Forelimb muscle (tissue), 1 donor: ENCODE data around the gene LMBR1L. TPM values are rescaled to one million over a fixed set of nuclear protein-coding genes. Genes with fewer than 3 reads are reported as not detected.

ENCODE experiments used
- DNase-seq: peaks from one replicate; pipeline ENCODE4 v3.0.0-alpha.2; 2013; ENCODE audit warnings: low read depth
- polyA plus RNA-seq: library from polyadenylated mRNA; unstranded; fragments of 120-200 nt; gene quantifications from one replicate; pipeline ENCODE4 v1.2.1, GENCODE V29; 2013; ENCODE audit not compliant: insufficient read length

The LMBR1L gene
- polyA plus RNA-seq, 1 donor: 43.8 TPM

- no peak for DNase-seq
Measured at GRCh38 chr12:49111206-49111605, 559 bp upstream of the LMBR1L start.

GRCh38 chr12:49109641-49110463, 795 bp downstream of the LMBR1L start:
- DNase-seq: no peak

- no peak for DNase-seq
Measured at GRCh38 chr12:49108958-49109404, 1.7 kb downstream of the LMBR1L start.

- no peak for DNase-seq
Measured at GRCh38 chr12:49105504-49106084, 5.1 kb downstream of the LMBR1L start.

- DNase-seq: no peak
Measured at GRCh38 chr12:49104822-49105221, 5.8 kb downstream of the LMBR1L start.

GRCh38 chr12:49100380-49100779, 10.3 kb downstream of the LMBR1L start:
- no peak for DNase-seq

- DNase-seq: no peak
Measured at GRCh38 chr12:49098703-49099102, 11.9 kb downstream of the LMBR1L start.

- DNase-seq: no peak
Measured at GRCh38 chr12:49098035-49098451, 12.6 kb downstream of the LMBR1L start.

GRCh38 chr12:49097381-49097780, 13.3 kb downstream of the LMBR1L start:
- no peak for DNase-seq

- DNase-seq: no peak
Measured at GRCh38 chr12:49094975-49095365, 15.7 kb downstream of the LMBR1L start.

GRCh38 chr12:49094160-49094974, 16.3 kb downstream of the LMBR1L start, which contains the start of gene DHH:
Gene DHH, minus strand, starts transcription at chr12:49094801. Its CDS starts 289 bp downstream, at chr12:49094512.
- DNase-seq: no peak

- no peak for DNase-seq
Measured at GRCh38 chr12:49093792-49094159, 16.9 kb downstream of the LMBR1L start.

- no peak for DNase-seq
Measured at GRCh38 chr12:49092816-49093406, 17.7 kb downstream of the LMBR1L start.

GRCh38 chr12:49092086-49092815, 18.4 kb downstream of the LMBR1L start:
- DNase-seq: no peak

GRCh38 chr12:49091836-49092085, 18.9 kb downstream of the LMBR1L start:
- DNase-seq: no peak

GRCh38 chr12:49091056-49091835, 19.4 kb downstream of the LMBR1L start:
- no peak for DNase-seq

GRCh38 chr12:49089821-49090773, 20.6 kb downstream of the LMBR1L start:
- no peak for DNase-seq

- DNase-seq: no peak
Measured at GRCh38 chr12:49088932-49089330, 21.7 kb downstream of the LMBR1L start.

- no peak for DNase-seq
Measured at GRCh38 chr12:49088150-49088931, 22.3 kb downstream of the LMBR1L start.
